ENCODE results near the gene CST11. TPM values are rescaled to one million over a fixed set of nuclear protein-coding genes. Genes with fewer than 3 reads are reported as not detected.

Gene CST11
- total and polyA plus RNA-seq, 8 donors = not detected

DNA sequence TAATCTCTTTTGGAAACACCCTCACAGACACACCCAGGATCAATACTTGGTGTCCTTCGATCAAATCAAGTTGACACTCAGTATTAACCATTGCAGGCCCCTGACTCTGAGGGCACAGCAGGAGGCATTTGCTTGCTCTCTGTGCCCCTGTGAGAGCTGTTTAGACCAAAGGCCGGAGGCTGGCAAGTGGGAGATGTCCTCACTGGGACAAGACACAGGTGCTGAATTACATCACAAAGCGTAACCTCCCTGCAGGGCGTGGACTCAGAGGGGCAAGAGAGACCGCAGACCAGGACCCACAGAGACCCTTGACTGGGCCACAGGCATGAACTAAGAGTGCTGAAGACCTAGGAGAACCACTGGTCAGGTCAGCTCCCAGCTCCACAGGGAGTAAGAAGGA, 38.1 kb upstream of the CST11 start, which contains the start of gene CST8:
Gene CST8 (plus strand): TSS at position 301 of the 400 bp plus-strand sequence. CDS start 551 bp downstream, outside the sequence.
- intact Hi-C loops (cut with DNase I) = no loop called here
- Histone ChIP-seq H3K4me1 (no peaks in the 10 kb centered on the region), H3K9me3 (peaks cover 0 to 2% of the 10 kb centered on the region in 2 donors), H3K27me3 (no peaks in the 10 kb centered on the region), H3K36me3 (no peaks in the 10 kb centered on the region), H3K27ac (no peak within 1 kb of the TSS), H3K4me3 (no peak within 1 kb of the TSS)
- ATAC-seq = no peak
- no peak for TF ChIP-seq CTCF (IDR thresholded peaks at IDR 0.05)
- no peak for DNase-seq

DNA sequence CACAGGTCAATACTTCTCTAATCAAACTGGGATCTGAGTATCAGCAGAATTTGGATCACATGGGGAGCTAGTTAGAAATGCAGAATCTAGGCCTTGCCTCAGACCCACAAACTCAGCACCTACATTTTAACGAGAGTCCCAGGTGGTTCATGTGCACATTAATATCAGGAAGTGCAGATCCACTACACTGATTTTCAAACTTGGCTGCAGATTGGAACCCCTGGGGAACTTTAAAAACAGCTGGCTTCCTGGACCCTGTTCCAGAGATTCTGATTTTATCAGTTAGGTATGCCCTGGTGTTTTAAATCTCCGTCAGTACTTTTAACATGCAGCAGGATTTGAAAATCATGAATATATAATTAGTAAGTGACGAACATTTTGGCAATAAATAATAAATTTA, 36.3 kb upstream of the CST11 start:
- Histone ChIP-seq H3K4me1 (no peaks in the 10 kb centered on the region), H3K9me3 (no peaks in the 10 kb centered on the region), H3K4me3 (no peak overlapping the region), H3K27ac (no peak overlapping the region), H3K36me3 (no peaks in the 10 kb centered on the region), H3K27me3 (no peaks in the 10 kb centered on the region)
- no peak for TF ChIP-seq CTCF (IDR thresholded peaks at IDR 0.05)
- ATAC-seq (no peak), DNase-seq (no peak)
- intact Hi-C loops (cut with DNase I) = no loop called here

- Histone ChIP-seq H3K36me3 (no peaks in the 10 kb centered on the region), H3K27me3 (no peaks in the 10 kb centered on the region), H3K4me3 (no peak overlapping the region), H3K27ac (no peak overlapping the region), H3K9me3 (no peaks in the 10 kb centered on the region), H3K4me1 (no peaks in the 10 kb centered on the region)
- DNase-seq (no peak), ATAC-seq (no peak)
- no peak for TF ChIP-seq CTCF (IDR thresholded peaks at IDR 0.05)
- intact Hi-C loops (cut with DNase I) = no loop called here
Measured at GRCh38 chr20:23488470-23488869, 35.8 kb upstream of the CST11 start.

DNA sequence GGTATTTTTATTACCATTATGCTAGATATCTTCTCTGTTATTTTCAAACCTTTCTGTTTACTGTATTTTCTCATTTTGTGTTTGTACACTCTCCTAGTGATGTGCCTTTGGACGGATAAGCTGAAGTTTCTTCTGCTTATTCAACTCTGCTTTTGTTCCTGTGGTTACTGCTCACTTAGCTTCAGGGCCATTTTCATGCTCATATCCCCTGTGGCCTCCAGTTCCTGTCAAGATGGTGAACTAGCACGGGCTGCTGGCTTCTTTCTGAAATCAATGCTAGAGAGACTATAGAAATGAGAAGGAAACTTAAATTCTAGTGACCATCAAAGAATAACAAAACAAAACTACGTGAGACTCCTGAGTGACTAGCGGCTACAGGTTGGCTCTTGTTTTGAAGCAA, 31.4 kb upstream of the CST11 start:
- Histone ChIP-seq H3K4me1 (no peaks in the 10 kb centered on the region), H3K36me3 (no peaks in the 10 kb centered on the region), H3K27me3 (no peaks in the 10 kb centered on the region), H3K9me3 (no peaks in the 10 kb centered on the region), H3K4me3 (no peak overlapping the region), H3K27ac (no peak overlapping the region)
- intact Hi-C loops (cut with DNase I) = no loop called here
- ATAC-seq (no peak), DNase-seq (no peak)
- no peak for TF ChIP-seq CTCF (IDR thresholded peaks at IDR 0.05)

DNA sequence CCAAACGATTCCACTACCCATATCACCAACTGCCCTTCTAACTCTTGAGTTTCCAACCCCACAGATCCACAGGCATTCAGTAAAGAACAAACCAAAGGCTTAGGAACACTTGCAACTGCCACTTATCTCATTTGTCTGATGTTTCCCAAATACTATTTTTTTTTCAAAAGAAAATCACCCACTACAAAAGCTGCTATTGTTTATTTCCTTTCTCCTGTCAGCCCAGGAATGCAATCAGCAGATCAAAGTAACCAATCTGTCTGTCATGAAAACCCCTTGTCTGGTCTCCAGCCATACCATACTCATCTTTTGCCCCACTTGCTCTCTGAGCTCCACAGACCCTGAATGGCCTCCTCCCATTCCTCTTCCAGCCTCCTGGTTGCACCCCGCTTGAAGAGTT, 29.5 kb upstream of the CST11 start:
- H3K4me1 ChIP-seq = no peaks in the 10 kb centered on the region
- no peaks in the 10 kb centered on the region for H3K36me3 ChIP-seq
- ATAC-seq (no peak), DNase-seq (no peak)
- no peak for TF ChIP-seq CTCF (IDR thresholded peaks at IDR 0.05)
- no peak overlapping the region for H3K4me3 ChIP-seq
- H3K27me3 ChIP-seq = no peaks in the 10 kb centered on the region
- H3K9me3 ChIP-seq = peaks cover 0 to 3% of the 10 kb centered on the region in 2 donors
- H3K27ac ChIP-seq = no peak overlapping the region
- intact Hi-C loops (cut with DNase I) = no loop called here
